PFSK-1 (cell line): ENCODE data around the gene SEMA3F.

ENCODE experiments used
- POLR2AphosphoS5 ChIP-seq: IDR thresholded peaks from 2 replicates; pipeline ENCODE4 v1.6.1; 2012; ENCODE audit warnings: low read depth, mild to moderate bottlenecking, control low read depth, low read length, moderate library complexity
- REST ChIP-seq, 2 experiments: IDR thresholded peaks; 2 replicates each; pipeline versions ENCODE4 v1.6.1 to v1.8.0; 2011 to 2012; ENCODE audit warnings: low read depth in 2 of 2, low read length in 2 of 2, control low read depth in 1 of 2, inconsistent platforms in 1 of 2, mild to moderate bottlenecking in 1 of 2, moderate library complexity in 1 of 2; ENCODE audit not compliant: insufficient read depth in 1 of 2
- TAF1 ChIP-seq: IDR thresholded peaks from 2 replicates; pipeline ENCODE4 v1.6.1; 2012; ENCODE audit warnings: low read length, control low read depth, borderline replicate concordance; ENCODE audit not compliant: insufficient read depth

DNA sequence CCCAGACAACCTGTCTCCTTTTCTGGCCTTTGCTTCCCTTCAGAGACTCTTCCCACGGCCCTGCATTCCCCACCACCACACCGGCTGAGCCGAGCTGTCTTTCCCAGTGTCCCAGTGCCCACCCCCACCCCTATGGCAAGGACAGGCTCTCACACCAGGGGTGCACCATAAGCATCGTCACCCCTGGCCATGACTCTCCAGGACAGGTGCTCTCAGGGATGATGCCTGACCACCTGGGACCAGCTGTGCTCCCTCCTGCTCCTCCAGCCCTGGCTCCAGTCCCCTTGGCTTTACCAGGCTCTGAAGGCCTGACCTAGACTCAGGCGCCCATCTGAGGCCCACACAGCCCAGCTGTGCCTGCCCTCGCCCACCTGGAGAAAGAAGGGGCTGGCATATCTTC is 17.6 kb upstream of the SEMA3F start:
- TF ChIP-seq TAF1 (no peak), POLR2AphosphoS5 (no peak), REST (IDR thresholded peaks at IDR 0.05; ENCODE audit: insufficient read depth in 1 of 2, low read depth in 2 of 2, low read length in 2 of 2) (no peak)
